NCI-H446 (cell line): Measurements from ENCODE around the gene CASS4.
"Not testable (repeated sequence)": the region's sequence is repeated elsewhere in the genome, so short reads cannot be mapped to it uniquely, and the experiment has no call there.

ENCODE experiments used
- DNase-seq, 2 experiments: peaks; one replicate each; lab custom pipeline; 2025; lab: John Stamatoyannopoulos, UW

The CASS4 gene

DNA sequence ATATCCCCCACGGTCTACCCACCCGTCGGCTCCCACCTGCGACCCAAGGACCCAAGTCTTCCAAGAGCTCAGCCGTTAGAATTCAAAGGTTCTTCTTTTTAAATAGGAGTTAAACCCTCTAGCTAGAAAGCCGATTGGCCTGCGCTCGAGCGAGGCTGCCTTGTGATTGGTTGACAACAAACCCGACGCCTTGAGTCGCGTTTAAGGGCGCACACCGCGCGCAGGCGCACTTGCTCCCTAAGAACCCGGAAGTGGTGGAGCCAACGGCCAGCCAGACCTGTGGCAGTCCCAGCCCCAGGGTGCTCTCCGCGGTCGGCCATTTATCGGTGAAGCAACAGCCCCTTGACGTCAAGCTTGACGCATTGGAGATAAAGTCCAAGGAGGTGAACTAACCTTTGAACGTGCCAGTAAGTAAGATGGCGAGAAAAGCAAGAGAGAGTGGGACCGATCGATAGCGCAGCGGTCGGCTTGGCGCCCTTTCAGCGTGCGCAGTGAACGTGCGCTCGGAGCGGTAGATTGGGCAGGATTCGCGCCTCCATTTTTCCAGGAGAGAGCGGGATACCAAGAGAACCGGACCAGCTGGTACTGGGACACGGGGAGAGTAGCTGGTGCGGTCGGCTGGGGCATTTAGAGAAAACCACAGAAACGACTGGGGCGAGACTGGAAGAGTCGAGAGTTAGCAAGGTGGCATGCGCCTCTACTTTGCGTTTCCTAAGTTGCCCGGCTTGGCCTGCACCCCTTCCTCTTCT lies 19.8 kb upstream of the CASS4 start, which contains the start of the genes AURKA and CSTF1:
TSS of gene AURKA (minus strand) at position 84 of the 749 bp plus-strand sequence. CDS start 4,018 bp downstream, outside the sequence.
TSS of gene CSTF1 (plus strand) at position 514 of the 749 bp plus-strand sequence. CDS start 2,908 bp downstream, outside the sequence.
- DNase-seq = peak; percentile 97 to 100

DNA sequence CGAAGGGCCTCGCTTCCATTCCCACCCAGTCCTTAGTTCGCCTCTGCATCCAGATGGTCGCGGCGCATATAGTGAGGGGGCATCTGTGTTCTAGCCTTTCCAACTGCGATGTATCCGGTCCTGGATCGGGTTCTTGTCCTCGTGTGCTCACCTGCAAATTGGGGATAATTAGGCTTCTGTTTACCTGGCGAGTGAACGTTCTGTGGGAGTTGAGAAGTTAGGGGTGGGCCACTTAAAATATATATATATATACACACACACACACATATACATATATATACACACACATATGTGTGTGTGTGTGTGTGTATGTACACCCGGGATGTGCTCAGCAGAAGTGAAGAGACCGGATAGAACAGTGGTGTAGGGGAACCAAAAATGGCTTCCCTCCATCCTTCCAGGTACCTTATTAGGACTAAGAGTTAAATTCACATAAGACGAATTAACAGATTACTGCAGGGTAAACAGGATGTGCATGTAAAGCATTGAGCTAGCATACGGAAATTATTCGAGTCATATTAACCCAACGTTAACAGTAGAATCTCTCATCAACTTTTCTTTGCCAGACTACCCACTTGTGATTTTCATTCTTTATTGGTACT lies 19.1 kb upstream of the CASS4 start:
- DNase-seq = no peak

DNA sequence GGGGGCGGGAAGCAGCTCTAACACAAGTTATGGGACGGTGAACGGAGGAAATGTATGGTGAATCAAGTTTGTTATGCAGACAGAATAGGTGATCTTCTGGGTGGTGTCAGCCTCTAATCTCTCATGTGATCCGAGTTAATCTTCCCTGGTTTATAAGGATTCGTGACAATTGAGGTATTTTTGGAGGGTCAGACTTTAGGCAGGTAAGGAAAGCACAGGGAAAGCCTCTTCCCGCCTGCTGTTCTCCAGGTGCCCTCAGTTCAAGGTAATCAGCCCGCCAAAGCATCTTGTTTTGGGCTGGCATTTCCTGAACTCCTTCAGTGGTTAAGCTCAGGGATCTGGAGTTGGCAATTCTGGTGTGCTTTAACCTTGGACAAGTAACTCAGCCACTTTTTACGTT lies 18.4 kb upstream of the CASS4 start:
- no peak for DNase-seq

DNA sequence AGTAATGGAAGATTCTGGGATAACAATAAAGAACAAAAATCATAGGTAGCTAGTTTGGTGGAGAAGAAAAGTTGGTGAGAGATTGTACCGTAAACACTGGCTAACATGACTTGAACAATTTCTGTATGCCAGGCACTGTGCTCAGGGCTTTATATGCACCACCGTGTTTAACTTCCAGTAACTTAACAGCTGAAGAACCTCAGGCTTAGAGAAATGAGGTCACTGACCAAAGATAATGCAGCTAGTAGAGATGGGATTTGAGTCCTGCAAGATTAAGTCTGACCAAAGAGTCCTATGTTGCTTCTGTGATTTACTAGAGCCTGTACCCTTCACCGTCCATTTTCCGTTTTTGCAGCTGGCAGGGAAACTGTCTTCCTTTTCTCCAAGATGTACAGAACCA lies 16.9 kb upstream of the CASS4 start:
- DNase-seq = no peak

DNA sequence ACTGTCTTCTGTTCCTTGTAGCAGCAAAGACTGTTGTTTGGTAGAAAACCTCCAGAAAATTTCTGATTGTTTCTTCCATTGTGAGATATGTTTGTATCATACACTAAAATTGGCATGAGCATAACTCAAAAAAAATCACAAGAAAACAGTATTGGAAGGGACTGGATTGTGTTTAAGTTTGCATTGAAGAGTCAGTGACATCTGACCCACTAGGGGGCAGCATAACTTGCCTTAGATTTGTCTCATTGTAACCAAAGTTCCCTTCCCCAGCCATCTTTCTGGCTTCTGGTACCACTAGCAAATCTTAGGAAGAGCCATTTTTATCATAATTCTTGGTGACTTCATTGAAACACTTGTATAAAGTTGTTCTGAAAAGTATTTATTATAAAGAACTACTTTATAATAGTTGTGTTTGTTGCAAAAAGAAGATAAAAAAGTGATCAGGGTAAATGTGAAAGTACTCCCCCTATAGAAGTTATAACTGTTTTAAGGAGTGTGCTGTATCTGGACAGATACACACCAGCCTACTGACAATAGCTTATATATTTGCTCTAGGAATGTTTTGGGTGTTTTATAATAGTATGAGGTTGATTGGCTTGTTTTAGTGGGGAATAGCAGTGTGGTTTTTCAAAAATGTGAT lies 11.9 kb upstream of the CASS4 start:
- DNase-seq = peak; percentile 53 to 68

DNA sequence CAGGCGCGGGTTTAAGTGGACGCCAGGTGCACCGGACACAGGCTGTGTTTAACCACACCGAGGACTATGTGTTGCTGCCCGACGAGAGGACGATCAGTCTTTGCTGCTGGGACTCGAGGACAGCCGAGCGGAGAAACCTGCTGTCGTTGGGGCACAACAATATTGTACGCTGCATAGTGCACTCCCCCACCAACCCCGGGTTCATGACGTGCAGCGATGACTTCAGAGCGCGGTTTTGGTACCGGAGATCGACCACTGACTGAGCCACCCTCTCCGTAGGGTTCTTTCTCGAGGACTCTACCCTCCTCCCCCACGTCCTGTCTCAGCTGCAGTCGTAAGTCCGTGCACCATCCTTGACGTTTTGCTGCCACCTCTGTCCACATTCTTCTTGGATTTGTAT lies 8.6 kb upstream of the CASS4 start:
- DNase-seq = no peak

DNA sequence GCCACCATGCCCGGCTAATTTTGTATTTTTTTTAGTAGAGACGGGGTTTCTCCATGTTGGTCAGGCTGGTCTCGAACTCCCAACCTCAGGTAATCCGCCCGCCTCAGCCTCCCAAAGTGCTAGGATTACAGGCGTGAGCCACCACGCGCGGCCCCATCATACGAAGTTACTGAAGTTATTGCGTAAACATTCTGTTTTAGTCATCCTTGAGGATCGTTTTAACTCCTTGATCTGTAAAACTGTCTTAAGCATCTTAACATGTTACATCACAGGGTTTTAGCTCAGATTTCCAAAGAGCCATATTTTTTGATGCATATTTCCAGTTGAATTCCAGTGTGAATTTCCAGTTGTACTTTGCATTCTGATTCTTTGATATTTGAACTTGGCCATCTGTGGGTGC lies 6.7 kb upstream of the CASS4 start:
- not testable (repeated sequence) for DNase-seq

DNA sequence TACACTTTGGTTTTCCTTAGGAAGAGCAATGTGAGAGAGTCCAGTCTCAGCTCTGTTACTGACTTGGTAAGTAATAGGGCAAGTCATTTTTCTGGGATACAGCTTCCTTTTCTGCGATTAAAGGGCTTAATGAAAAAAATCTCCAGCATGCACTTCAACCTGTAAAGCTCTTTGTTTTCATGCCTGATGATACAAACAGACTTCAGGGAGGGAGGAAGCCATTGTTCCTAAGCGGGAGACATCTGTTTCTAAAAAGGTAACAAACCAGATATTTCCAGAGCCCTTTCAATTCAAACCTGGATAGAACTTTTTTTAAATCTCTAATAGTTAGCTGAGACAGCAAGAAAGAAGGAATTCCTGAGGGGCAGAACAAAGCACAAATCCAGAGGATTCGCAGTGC lies 5.2 kb upstream of the CASS4 start:
- no peak for DNase-seq

DNA sequence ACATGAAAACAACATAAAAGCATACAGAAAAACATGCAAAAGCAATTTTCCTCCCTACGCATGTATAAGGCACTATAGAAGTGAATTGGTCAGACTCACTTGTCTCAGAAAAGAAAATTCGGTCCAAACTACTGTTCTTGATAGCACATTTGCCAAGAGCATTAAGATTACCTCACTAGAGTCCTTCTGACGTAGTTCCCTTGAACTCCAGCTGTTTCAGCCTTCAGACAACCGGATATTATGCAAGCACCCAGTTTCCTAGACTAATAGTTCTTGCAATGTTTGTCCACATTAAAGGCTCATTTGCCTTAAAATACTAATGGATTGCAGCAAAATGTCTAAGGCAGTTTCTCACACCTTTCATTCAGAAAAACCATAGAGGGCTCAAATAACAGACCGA lies 2.5 kb upstream of the CASS4 start:
- no peak for DNase-seq

DNA sequence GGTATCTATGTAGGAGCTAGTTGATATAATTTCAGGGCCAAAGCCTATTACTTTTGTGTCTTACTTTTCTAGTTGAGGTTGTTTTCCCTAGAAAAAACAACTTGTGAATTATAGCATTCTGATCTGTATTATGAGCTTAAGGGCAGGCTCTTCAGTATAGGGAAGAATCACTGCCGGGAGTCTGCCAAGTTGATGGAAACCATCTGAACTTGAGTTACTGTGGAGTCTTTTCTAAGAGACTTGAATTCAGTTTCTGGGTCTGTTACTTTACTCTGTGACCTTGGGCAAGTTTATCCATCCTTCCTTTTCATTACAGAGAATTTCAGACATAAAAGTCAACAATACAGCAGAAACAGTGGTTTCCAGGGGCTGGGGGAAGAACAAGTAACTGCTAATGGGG lies 2.1 kb upstream of the CASS4 start:
- DNase-seq = no peak

DNA sequence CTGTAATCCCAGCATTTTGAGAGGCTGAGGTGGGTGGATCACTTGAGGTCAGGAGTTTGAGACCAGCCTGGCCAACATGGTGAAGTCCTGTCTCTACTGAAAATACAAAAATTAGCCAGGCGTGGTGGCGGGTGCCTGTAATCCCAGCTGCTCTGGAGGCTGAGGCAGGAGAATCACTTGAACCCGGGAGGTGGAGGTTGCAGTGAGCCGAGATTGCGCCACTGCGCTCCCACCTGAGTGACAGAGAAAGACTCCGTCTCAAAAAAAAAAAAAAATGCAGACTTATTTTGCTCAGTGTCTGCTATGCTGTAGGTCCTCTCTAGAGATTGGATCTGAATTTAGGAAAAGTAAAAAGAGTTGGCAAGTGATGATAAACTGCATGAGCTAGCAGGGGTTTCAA lies 773 bp upstream of the CASS4 start:
- DNase-seq = not testable (repeated sequence)

DNA sequence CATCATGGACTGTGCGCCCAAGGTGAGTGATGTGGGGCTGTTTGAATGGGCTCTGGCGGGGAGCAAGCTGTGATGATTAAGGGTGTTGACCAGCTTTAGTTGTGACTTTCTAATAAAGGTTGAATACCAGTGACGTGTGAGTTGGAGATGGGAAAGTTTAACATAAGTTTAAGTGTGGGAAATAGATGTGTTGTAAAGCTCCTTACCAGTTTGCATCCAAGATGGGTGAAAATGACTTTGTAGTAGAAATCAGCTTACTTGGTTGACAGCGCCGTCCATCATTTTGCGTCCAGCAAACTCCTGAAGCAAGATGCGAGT lies 372 bp downstream of the CASS4 start:
- DNase-seq = no peak

DNA sequence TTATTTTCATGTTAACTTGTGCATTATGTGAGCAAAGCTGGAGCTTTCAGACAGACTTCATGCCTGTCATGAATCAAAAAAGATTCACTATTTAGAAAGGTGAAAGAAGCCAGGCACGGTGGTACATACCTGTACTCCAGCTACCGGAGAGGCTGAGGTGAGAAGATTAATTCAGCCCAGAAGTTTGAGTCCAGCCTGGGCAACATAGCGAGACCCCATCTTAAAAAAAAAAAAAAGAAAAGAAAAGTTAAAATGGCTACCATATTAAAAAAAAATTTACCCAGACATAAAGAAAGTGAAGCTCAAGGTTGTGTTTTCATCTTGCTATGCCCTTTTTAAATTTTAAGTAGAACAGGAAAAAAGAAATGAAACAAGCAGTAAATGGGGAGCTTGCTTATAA lies 889 bp downstream of the CASS4 start:
- no peak for DNase-seq

DNA sequence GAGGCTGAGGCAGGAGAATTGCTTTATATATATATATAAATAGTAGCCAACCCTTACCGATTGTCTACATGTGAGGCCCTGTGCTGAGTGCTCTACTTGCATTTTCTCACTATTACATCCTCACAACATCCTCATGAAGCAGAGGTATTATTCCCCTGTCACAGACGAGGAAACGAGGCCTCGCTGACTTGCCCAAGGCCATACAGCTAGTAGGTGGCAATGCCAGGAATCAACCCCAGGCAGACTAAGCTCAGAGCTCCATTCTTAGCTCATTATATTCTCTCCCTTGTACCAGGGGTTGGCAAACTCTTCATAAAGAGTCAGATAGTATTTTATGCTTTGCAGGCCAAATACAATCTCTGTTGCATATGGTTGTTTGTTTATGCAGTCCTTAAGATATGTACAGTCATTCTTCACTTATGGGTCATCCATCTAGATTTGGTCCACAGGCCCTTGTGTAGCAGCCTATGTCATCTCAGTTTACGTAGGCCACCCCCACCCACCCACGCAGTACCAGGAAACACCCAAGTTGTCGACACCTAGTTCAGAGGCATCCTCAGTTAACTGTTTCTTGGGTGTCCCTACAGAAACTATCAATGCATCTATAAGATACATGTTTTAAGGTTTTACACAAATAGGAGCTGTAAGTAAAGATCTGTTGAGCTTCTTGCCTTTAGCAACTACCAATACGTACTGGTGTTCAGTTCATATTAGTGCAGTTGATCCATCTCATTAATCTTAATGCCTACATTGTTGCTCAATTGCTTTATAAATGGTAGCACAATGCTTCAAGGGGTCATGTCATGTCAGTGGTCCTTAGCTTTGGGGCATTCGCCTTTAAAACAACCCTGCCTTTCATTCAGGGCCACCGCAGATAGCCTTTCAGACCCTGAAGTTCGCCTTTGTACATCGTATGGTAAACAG lies 3.0 kb downstream of the CASS4 start:
- no peak for DNase-seq

DNA sequence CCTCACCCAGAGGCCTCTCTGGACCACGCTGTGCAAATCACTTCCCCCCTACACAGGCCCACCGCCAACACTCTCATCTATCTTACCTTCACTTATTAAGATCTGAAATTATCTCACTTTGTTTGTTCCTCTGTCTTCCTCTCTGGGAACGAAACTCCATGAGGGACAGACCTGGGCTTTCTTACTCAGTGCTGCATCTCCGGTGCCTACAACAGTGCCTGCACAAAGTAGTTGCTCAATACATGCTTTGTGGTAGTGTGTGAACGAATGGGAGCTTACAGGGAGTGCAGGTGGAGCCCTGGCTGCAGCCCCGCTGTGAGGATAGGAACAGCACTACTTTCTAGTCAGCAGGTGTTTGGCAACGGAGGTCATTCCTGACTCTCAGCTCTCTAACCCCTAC lies 5.3 kb downstream of the CASS4 start:
- DNase-seq = no peak

DNA sequence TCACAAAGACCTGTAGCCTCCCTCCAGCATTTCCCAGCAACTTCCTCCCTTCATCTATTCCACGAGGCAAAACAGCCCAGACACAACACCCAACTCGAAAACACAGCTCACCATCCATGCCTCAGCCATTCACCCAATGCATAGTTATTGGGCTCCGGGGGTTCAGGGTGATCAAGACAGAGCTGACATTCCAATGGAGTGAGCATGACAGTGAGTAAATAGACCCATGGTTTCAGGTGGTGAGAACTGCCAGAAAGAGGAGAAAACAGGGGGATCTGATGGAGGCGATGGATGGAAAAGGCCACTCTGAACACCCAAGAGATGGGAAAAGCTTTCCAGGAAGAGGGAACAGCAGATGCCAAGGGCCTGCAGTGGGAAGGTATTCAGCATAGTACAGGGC lies 5.9 kb downstream of the CASS4 start:
- no peak for DNase-seq

DNA sequence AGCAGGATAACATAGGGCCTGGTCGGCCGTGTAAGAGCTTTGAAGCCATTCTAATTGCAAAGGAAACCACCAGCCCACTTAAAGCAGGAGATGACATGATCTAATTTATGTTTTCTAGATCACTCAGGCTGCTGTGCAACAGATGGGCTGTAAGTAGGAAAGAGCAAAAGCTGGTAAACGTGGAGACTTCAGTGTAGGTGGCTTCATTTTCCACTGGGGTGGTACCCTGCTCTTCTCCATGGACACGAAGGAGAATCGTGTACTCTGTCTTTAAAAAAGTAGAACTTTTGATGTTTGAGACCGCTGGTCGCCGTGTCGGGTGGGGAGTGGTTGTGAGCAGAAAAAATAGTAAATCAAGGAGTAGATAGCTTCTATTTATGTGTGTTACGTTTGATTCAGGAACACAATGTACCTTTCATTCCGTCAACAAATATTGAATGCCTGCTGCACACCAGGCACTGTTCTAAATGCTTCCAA lies 6.4 kb downstream of the CASS4 start:
- DNase-seq = no peak

DNA sequence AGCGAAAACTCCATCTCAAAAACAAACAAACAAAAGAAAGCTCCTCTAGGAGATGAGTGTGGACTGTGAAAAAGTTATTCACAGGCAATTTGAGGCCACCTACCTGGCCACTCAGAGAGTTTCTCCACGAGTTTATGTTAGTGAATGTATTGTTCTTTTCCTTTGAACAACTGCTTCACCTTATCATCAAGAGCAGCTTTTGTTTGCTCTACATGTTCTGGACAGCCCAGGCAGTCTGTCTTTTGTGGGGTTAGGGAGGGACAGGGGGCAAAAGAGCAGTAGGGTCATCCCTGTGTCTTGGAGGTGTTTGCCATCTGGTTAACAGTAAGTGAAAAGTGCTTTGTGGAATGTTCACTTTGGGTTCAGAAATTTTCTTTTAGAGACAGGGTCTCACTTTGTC lies 8.0 kb downstream of the CASS4 start:
- DNase-seq = no peak

DNA sequence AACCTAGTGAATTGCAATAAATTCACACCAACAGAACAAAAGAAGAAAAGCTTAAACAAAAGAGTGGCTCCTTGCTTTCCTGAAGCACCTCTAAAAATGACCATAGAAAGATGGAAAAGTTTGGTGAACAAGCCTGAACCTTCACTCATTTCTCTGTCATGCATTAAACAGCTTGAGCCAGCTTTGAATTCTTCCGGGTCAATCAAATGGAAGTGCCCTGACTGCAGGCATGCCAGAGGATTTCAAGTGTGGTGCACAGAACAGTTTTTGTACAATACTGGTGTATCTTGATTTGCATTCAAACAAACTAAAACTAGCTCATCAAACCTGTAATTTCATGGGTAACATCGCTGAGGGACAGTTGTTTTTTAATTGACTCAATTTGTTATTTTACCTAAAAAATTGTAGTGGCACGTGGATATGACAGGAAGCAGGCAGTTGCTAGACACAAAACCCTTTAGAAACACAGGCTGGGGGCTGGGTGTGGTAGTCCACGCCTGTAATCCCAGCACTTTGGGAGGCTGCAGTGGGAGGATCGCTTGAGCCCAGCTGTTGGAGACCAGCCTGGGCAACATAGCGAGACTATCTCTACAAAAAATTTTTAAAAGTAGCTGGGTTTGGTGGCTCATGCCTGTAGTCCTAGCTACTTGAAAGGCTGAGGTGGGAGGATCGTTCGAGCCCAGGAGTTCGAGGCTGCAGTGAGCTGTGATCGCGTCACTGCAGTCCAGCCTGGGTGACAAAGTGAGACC lies 9.1 kb downstream of the CASS4 start:
- no peak for DNase-seq

DNA sequence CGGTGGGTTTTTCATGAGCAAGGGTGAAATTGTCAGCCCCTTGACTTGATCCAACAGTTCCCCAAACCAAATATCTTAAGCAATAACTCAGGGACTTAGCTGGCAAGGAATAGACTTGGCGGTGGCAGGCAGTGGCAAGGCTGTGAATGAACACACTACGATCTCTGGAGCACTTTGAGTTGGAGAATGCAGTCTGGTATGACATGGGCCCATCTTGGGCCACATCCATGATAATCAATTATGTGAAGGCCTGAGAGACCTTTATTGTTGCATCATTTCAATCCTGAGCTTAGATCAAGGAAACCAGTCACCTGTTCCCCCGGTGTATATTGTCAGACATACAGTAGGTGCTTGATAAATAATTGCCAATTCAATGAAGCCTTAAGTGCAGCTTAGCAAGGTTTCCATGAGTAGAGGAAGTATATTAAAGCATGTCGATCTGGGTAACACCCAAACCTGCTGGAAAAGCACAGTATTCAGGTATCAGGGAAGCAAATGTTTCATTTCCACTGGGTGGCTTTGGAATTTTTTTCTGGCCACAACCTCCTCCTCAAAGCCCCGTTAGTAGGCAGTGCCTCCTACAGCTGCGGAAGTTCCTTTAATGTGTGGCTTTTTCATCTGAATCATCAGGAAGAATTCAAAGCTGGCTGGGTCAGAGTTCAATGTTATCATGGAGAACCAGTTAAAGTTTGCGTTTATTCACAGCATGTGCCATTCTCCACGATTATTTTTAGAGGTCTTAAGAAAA lies 10.2 kb downstream of the CASS4 start:
- DNase-seq = no peak

DNA sequence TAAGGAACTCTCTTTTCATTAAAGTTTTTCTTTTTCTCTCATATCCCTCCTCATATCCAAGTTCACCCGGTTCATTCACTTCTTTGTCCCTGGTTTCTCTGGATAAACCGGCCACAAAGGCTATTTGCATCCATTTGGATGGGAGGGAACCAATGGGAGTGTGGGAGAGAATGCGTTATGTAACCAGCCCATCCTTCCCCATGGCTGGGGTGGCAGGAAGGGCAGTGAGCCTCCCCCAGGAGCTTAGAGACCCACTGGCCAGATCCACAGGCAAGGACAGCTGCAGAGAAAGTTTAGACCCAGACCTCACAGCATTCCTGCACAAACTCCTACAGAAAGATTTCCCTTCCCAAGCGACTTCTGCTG lies 10.7 kb downstream of the CASS4 start:
- no peak for DNase-seq
